Retinal pigment epithelial cell (primary cell): ENCODE data around the gene TEAD1.
A peak's percentile ranks its signal among the peaks of the same experiment; 100 is the strongest.

ENCODE experiments used
- DNase-seq: peaks from one replicate; pipeline ENCODE4 v3.0.0-alpha.2; 2010; ENCODE audit warnings: low read depth
- H3K4me3 ChIP-seq: 2 replicates; pipeline ENCODE4 v1.5.1; 2011; ENCODE audit warnings: mild to moderate bottlenecking, low read length, control low read depth, moderate library complexity
- CTCF ChIP-seq: conservative IDR thresholded peaks from 2 replicates; pipeline ENCODE4 v1.5.1; 2011; ENCODE audit warnings: low read depth, low read length, control low read depth, inconsistent platforms

Gene TEAD1

GRCh38 chr11:12634329-12634728, 39.9 kb upstream of the TEAD1 start:
- DNase-seq: no peak

GRCh38 chr11:12636871-12637410, 37.3 kb upstream of the TEAD1 start:
- DNase-seq: peak; percentile 23
- TF ChIP-seq CTCF: no peak
- no peak overlapping the region for H3K4me3 ChIP-seq

More at GRCh38 chr11:12634329-12634728, 39.9 kb upstream of the TEAD1 start:
- TF ChIP-seq CTCF: no peak
- H3K4me3 ChIP-seq: no peak overlapping the region

GRCh38 chr11:12639388-12639787, 34.8 kb upstream of the TEAD1 start:
- DNase-seq: no peak
- TF ChIP-seq CTCF: no peak
- H3K4me3 ChIP-seq: no peak overlapping the region

- no peak for TF ChIP-seq CTCF
- DNase-seq: no peak
- no peak overlapping the region for H3K4me3 ChIP-seq
These were observed 33.9 kb upstream of the TEAD1 start for GRCh38 chr11:12640355-12640754.

GRCh38 chr11:12640926-12641849, 33.0 kb upstream of the TEAD1 start:
- TF ChIP-seq CTCF: no peak
- H3K4me3 ChIP-seq: no peak overlapping the region
- DNase-seq: no peak

- no peak for TF ChIP-seq CTCF
- peak; percentile 19 for DNase-seq
These were observed 32.2 kb upstream of the TEAD1 start for GRCh38 chr11:12642040-12642439.

More at GRCh38 chr11:12642040-12642439, 32.2 kb upstream of the TEAD1 start:
- no peak overlapping the region for H3K4me3 ChIP-seq
